Suppressor macrophage treated with lipopolysaccharide for 4 hours (primary cell): ENCODE data around the gene XKR8.

Experiments
- DNase-seq: peaks from one replicate; pipeline ENCODE4 v3.0.0-alpha.2; 2020

XKR8 gene

GRCh38 chr1:27957655-27958054, 2.1 kb upstream of the XKR8 start:
- DNase-seq = no peak

GRCh38 chr1:27958513-27958912, 1.3 kb upstream of the XKR8 start:
- no peak for DNase-seq

- no peak for DNase-seq
These were observed 1.2 kb downstream of the XKR8 start for GRCh38 chr1:27960762-27961645.

- DNase-seq = no peak
These were observed 2.0 kb downstream of the XKR8 start for GRCh38 chr1:27961646-27962221.

GRCh38 chr1:27963393-27963792, 3.6 kb downstream of the XKR8 start:
- no peak for DNase-seq

DNA sequence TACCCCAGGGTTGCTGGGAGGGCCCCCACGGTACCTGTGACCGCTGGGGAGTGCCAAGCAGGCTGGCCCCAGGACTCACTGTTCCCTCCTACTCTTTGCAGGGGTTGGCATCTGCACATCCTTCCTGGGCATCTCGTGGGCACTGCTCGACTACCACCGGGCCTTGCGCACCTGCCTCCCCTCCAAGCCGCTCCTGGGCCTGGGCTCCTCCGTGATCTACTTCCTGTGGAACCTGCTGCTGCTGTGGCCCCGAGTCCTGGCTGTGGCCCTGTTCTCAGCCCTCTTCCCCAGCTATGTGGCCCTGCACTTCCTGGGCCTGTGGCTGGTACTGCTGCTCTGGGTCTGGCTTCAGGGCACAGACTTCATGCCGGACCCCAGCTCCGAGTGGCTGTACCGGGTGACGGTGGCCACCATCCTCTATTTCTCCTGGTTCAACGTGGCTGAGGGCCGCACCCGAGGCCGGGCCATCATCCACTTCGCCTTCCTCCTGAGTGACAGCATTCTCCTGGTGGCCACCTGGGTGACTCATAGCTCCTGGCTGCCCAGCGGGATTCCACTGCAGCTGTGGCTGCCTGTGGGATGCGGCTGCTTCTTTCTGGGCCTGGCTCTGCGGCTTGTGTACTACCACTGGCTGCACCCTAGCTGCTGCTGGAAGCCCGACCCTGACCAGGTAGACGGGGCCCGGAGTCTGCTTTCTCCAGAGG, 6.8 kb downstream of the XKR8 start:
- DNase-seq = no peak

- DNase-seq = no peak
These were observed 7.5 kb downstream of the XKR8 start for GRCh38 chr1:27967106-27967883.

DNA sequence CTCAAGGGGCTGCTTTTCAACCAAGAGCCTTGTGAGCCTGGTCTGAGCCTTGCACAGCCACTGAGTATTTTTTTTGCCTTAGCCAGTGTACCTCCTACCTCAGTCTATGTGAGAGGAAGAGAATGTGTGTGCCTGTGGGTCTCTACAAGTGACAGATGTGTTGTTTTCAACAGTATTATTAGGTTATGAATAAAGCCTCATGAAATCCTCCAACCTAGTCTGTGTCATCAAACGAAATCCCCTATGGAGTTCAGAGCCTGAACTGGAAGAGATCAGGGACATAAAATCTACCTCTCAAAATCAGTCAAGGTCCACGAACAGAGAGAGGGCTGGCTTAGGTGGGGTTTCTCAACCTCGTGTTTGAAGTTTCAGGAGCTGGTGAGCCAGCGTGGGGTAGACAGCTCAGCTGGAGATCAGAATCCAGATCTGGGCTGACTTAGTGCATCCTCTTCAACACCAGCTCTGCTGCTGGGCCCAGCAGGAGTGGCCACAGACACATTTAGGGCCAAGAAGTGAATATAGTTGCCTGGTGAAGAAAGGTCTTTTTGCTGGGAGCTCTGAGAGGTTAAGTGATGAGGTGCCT, 8.2 kb downstream of the XKR8 start:
- no peak for DNase-seq

DNA sequence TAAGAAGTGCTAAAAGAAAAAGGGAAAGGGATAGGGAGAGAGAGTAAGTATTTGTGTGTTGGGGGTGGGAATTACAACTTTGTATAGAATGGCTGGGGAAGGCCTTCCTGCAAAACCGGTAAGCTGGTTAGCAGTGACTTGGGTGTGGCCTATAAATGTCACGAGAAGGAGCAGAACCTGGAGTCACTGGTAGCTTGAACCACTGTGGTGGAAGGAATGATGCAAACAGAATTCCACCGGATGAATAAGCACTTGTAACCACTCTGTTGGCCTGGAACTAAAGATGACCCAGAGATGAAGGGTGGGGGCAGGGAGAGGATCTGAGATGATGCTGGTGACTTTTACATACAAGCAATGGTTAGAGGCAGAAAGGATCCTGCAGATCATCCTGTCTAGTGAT, 8.9 kb downstream of the XKR8 start:
- DNase-seq = peak; percentile 37

- no peak for DNase-seq
These were observed 10.6 kb downstream of the XKR8 start for GRCh38 chr1:27970401-27970800.

DNA sequence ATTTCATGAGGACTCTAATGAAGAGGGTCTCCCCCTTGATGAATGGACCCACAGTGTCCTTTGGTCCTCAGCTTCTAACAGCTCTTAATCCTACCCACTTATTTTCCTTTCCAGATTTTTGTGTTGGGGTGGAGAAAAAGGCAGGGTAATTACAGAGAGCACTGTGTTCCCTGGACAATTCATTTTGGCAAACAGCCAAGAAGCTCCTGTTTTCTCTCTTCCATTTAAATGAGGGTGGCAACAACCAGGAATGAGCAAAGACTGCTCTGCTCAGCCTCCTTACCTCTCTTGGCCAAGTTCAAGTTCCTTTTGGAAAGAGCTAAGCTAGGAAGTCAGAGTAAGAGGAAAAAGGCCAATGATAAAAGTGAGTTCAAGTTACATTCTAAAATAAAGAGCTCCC, 11.9 kb downstream of the XKR8 start:
- DNase-seq = no peak

GRCh38 chr1:27972141-27972540, 12.4 kb downstream of the XKR8 start:
- no peak for DNase-seq

DNA sequence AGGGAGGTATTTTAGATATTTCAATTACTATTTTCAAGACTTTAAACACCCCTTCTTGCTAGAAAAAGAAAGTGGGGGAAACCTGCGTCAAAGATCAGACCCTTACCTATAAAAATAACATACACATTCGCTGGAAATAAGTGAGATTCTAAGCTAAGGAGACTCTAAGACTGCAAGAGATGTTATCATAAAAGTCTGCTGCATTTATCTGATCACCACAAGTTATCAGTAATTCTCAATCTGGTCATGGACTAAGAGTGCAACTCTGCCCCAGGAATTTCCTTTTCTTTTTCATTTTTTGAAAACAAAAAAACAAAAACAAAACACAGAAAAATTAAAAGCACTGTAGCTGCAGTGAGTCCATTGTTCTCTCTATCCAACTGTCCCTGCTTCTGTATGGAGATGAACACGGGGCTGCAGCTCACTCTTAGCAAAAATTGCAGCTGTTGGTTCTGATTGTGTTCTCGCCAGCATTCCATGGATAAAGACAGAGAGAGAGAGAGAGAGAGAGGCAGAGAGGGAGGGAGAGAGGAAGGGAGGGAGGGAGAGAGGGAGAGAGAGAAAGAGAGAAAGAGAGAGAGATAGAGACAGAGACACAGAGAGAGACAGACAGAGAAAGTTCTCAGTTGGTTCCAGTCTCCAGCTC, 14.1 kb downstream of the XKR8 start:
- no peak for DNase-seq

- no peak for DNase-seq
These were observed 14.6 kb downstream of the XKR8 start for GRCh38 chr1:27974417-27974781.

- DNase-seq = peak; percentile 73
These were observed 19.5 kb downstream of the XKR8 start for GRCh38 chr1:27979151-27979858.

GRCh38 chr1:27979859-27980201, 20.1 kb downstream of the XKR8 start:
- DNase-seq = no peak

- no peak for DNase-seq
These were observed 20.6 kb downstream of the XKR8 start for GRCh38 chr1:27980216-27980845.

GRCh38 chr1:27981145-27981544, 21.4 kb downstream of the XKR8 start:
- DNase-seq = no peak

GRCh38 chr1:27990920-27991537, 31.3 kb downstream of the XKR8 start:
- no peak for DNase-seq

GRCh38 chr1:27992276-27992675, 32.5 kb downstream of the XKR8 start:
- peak; percentile 42 for DNase-seq

- DNase-seq = peak; percentile 47
These were observed 33.5 kb downstream of the XKR8 start for GRCh38 chr1:27993241-27993640.
